Measurements from ENCODE around the gene IDI1.

Gene IDI1

DNA sequence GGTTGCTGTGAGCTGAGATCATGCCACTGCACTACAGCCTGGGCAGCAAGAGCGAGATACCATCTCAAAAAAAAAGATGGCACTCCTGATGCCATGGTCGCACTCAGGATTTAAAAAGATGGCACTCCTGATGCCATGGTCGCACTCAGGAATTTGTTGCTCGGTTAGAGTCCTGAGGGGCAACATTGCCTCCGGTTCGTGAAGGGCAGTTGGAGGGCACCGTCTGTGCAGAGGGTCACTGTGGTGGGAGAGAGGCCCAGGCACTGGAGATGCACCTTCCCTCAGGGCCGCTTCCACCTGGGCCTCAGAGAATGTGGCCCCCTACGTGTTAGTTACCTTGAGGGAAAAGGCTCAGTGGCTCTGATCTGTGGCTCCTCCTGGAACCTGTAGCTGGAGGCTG is 42.3 kb downstream of the IDI1 start:
- no peak for DNase-seq (ENCODE audit: insufficient read length, low spot score)
- FAIRE-seq, result no peak
- no peak for TF ChIP-seq POLR2A (IDR thresholded peaks at IDR 0.05; ENCODE audit: low read depth, low read length)

GRCh38 chr10:1003884-1004670 is 44.8 kb downstream of the IDI1 start:
- DNase-seq (ENCODE audit: insufficient read length, low spot score) (no peak), FAIRE-seq (no peak)
- TF ChIP-seq POLR2A (IDR thresholded peaks at IDR 0.05; ENCODE audit: low read depth, low read length), result no peak

DNA sequence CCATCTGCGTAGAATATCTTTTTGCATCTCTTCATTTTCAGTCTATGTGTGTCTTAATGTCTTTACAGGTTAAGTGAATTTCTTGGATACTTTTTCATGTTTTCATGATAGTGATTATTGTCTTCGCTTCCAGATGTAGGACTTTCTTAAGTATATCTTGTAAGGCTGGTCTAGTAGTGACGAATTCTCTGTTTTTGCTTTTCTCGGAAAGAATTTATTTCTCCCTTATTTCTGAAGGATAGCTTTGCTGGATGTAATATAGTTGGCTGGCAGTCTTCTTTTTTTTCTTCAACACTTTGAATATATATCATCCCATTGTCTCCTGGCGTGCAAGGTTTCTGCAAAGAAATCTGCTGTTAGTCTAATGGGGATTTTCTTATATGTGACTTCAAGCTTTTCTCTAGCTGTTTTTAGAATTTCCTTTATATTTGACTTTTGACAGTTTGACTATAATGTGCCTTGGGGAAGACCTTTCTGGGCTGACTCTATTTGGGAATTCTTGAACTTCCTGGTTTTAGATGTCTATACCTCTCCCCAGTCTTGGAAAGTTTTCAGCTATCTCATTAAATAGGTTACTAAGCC is 46.4 kb downstream of the IDI1 start:
- DNase-seq (ENCODE audit: insufficient read length, low spot score), result no peak
- FAIRE-seq, result no peak
- TF ChIP-seq POLR2A (IDR thresholded peaks at IDR 0.05; ENCODE audit: low read depth, low read length), result no peak

DNA sequence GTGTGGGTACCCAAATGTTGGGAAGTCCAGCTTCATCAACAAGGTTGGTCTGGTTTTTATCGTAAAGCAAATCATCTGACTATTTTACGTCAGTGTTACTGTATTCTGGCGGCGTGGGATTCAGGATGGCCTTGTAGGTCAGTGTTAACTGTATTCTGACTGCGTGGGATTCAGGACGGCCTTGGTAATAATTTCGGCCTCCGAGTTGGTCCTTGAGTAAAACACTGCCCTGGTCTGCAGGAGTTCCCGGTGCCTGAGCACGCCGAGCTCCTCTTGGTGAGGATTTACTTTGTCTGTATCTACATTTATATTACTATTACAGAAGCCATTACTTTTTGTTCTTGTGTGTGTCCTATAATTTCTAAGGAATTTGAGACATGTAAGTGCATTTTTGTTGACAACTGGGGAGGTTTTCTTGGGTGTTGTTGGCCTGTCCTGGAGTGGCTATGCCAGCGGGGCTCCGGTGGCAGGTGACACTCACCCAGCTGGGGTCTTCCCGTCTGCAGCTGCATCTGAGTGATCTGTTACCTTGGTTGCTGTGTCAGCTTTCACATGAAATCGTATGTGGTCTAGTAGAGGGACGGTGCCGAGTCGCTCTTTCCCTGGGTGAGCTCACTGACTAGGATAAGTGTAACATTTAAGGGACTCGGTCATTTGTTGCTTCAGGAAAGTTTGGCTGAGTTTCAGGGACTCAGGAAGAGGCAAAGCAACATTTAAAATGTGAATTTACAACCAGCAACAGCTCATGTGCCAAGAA is 51.5 kb downstream of the IDI1 start:
- DNase-seq (ENCODE audit: insufficient read length, low spot score), result no peak
- no peak for TF ChIP-seq POLR2A (IDR thresholded peaks at IDR 0.05; ENCODE audit: low read depth, low read length)
- no peak for FAIRE-seq

- no peak for TF ChIP-seq POLR2A (IDR thresholded peaks at IDR 0.05; ENCODE audit: low read depth, low read length)
- no peak for FAIRE-seq
- DNase-seq (ENCODE audit: insufficient read length, low spot score), result no peak
Observed at GRCh38 chr10:996031-996430, 52.9 kb downstream of the IDI1 start.

DNA sequence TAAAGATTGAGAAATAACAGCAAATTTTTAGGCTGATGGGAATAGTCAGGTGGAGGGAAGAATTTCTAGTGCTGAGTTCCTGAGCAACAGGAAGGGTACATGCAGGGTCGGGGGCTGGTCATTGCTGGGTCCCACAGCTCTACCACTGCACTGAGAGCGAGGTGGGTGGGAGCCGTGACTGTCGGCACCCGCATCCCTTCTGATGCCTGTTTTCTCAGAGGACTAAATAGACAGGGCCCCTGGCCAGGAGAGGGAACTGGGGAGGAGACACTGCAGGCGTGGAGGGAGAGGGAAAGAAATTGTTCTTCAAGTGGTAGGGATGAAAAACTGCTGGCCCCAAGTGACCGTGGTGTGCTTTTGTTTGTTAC is 53.4 kb downstream of the IDI1 start:
- no peak for TF ChIP-seq POLR2A (IDR thresholded peaks at IDR 0.05; ENCODE audit: low read depth, low read length)
- no peak for FAIRE-seq
- no peak for DNase-seq (ENCODE audit: insufficient read length, low spot score)

GRCh38 chr10:994836-995558 is 53.9 kb downstream of the IDI1 start:
- no peak for DNase-seq (ENCODE audit: insufficient read length, low spot score)
- no peak for FAIRE-seq
- no peak for TF ChIP-seq POLR2A (IDR thresholded peaks at IDR 0.05; ENCODE audit: low read depth, low read length)

DNA sequence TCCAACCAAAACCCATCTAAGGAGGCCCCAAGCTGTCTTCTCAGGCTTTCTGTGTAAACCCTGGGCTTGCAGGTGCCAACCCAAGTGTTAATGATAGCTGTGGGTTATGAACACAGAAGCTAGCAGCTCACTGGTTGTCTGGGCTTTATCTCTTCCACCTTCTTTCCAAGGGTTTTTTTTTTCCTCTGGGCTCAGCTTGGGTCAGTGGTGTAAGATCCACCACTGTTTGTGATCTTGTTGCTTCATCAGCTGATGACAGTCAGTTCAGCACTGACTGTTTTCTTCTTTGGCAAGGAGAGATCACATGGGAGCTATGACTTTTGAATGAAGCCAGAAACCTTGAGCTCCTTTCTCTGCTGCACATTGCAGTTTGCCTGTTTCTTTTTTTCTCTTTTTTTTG is 56.0 kb downstream of the IDI1 start:
- DNase-seq (ENCODE audit: insufficient read length, low spot score) (no peak), FAIRE-seq (no peak)
- TF ChIP-seq POLR2A (IDR thresholded peaks at IDR 0.05; ENCODE audit: low read depth, low read length), result no peak

DNA sequence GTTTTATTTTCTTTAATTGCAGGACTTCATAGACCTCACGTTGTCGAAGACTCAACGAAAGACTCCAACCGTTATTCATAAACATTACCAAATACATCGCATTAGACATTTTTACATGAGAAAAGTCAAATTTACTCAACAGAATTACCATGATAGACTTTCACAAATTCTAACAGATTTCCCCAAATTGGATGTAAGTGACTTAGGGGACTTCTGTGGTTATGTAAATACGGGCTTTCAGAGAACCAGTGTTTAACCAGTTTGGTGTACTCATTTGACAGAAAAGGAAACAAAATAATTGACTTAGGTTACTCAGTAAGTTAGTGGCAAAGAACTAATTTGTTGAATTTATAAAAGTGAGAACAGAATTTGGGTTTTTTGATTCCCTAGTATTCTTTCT is 56.5 kb downstream of the IDI1 start:
- no peak for DNase-seq (ENCODE audit: insufficient read length, low spot score)
- no peak for TF ChIP-seq POLR2A (IDR thresholded peaks at IDR 0.05; ENCODE audit: low read depth, low read length)
- FAIRE-seq, result no peak

DNA sequence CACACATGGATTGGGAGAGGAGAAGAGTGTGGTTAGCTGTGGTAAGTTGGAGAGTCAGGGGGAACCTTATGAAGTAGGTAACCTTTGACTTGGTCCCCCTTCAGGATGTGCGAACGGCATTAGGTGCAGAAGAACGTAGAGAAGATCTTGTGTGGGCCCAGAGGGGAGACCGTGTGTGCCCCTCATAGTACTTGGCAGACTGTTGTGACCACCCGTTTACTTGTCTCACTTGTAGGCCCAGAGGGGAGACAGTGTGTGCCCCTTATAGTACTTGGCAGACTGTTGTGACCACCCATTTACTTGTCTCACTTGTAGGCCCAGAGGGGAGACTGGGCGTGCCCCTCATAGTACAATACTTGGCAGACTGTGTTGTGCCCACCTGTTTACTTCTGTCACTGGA is 58.1 kb downstream of the IDI1 start:
- TF ChIP-seq POLR2A (IDR thresholded peaks at IDR 0.05; ENCODE audit: low read depth, low read length), result no peak
- DNase-seq (ENCODE audit: insufficient read length, low spot score) (no peak), FAIRE-seq (no peak)

Data from H54 (cell line).